H1 (cell line): ENCODE measurements around the gene ATP7B. TPM values are rescaled to one million over a fixed set of nuclear protein-coding genes. Genes with fewer than 3 reads are reported as not detected.

Experiments used
- SUZ12 ChIP-seq: fragments of 200-600 bp; sonication (generic); IDR thresholded peaks from 2 replicates; pipeline ENCODE4 v1.6.1; 2012; ENCODE audit warnings: mild to moderate bottlenecking, inconsistent platforms, low read length, moderate library complexity, mixed read lengths
- ZNF274 ChIP-seq: IDR thresholded peaks from 2 replicates; pipeline ENCODE4 v1.7.0; 2012; ENCODE audit warnings: low read length, borderline replicate concordance; ENCODE audit errors: extremely low read depth
- polyA plus RNA-seq, 7 experiments: library from polyadenylated mRNA; depleted of rRNA in 3 of 7; stranded (reverse) in 5 of 7; unstranded in 2 of 7; fragments of >200 nt in 5 of 7; fragments of 200-250 nt in 2 of 7; gene quantifications; 1 replicate in 5 of 7; 2 replicates in 1 of 7; 4 replicates in 1 of 7; pipeline versions ENCODE4 v1.2.1 to v1.2.3, GENCODE V29; 2011 to 2013; ENCODE audit warnings: missing spikeins in 2 of 7, mixed read lengths in 2 of 7
- total RNA-seq: library from RNA; stranded (reverse); fragmentation: NEBNext Ultra II Directional; extraction: Animal tissue kit (Norgen Biotek cat#: 25700); gene quantifications from 2 replicates; pipeline ENCODE4 v1.2.1, GENCODE V29; 2021

ATP7B gene
- total and polyA plus RNA-seq, 2 of the 8 experiments (the other 6 are each of a cell fraction or from before 2014, with no cell fraction given) = 4.1 to 9.2 TPM

GRCh38 chr13:51967482-51968446 is 43.5 kb downstream of the ATP7B start (continued):
- TF ChIP-seq SUZ12 (no peak), ZNF274 (no peak)
